ENCODE data around the gene SHISA4. TPM values are rescaled to one million over a fixed set of nuclear protein-coding genes. Genes with fewer than 3 reads are reported as not detected.

The SHISA4 gene
- total and polyA plus RNA-seq, 2 donors (not counting 3 experiments of a cell fraction or from before 2014, with no cell fraction given) = 25.6 to 78.2 TPM

GRCh38 chr1:201845331-201846083 is 43.2 kb upstream of the SHISA4 start:
- H3K79me2 ChIP-seq (ENCODE audit: control insufficient read depth, insufficient read depth, low read length) = peaks cover 71% of the 10 kb centered on the region
- H3K9me1 ChIP-seq (replicated peaks; ENCODE audit: control insufficient read depth, extremely low read depth, insufficient read depth, low read length) = no peaks in the 10 kb centered on the region
- ChIA-PET CTCF (interaction anchor here (0.9 to 1.4 kb wide), 4 partner anchors 9 to 52 kb away, joined by 3 to 9 read pairs (median 4); partner anchors contain the start of gene IPO9), POLR2A (no interaction called here)
- FAIRE-seq = no peak
- dilution Hi-C loops (cut with MboI; ENCODE audit: extremely low pct_ligation_motif_present, low sequenced_read_pairs) (no loop called here), intact Hi-C loops (cut with micrococcal nuclease) (no loop called here)
- TF ChIP-seq JUN (IDR thresholded peaks at IDR 0.05; ENCODE audit: borderline replicate concordance, insufficient read depth, insufficient read length, low read depth) (no peak), MYC (IDR thresholded peaks at IDR 0.05; ENCODE audit: low read depth, low read length) (no peak), CTCF (IDR thresholded peaks at IDR 0.05; ENCODE audit: extremely low read depth in 1 of 2, insufficient read depth in 1 of 2, low read depth in 1 of 2, low read length in 2 of 2) (no peak), FOS (IDR thresholded peaks at IDR 0.05; ENCODE audit: borderline replicate concordance, insufficient read depth, low read length) (peak; percentile 25), POLR2AphosphoS5 (IDR thresholded peaks at IDR 0.05; ENCODE audit: insufficient read depth, low read depth, low read length) (no peak), MAX (IDR thresholded peaks at IDR 0.05; ENCODE audit: insufficient read depth, insufficient read length) (no peak)
- peaks cover 5% of the 10 kb centered on the region for H4K20me1 ChIP-seq (replicated peaks; ENCODE audit: control insufficient read depth, extremely low read depth, insufficient read depth, low read length)
- no peak overlapping the region for H3K4me2 ChIP-seq (ENCODE audit: insufficient read depth, low read length)
- H3K27me3 ChIP-seq (ENCODE audit: control insufficient read depth in 2 of 2, insufficient read depth in 2 of 2, low read length in 2 of 2) = no peaks in the 10 kb centered on the region
- no peak overlapping the region for H3K9ac ChIP-seq (replicated peaks; ENCODE audit: extremely low read depth, insufficient read depth, low read length)
- H2AFZ ChIP-seq (ENCODE audit: low read depth, low read length) = no peak overlapping the region
- BruUV-seq (replicated peaks) = no TSS peak
- DNase-seq (ENCODE audit: low read depth, low spot score) = no peak
- no peaks in the 10 kb centered on the region for H3K36me3 ChIP-seq (ENCODE audit: control insufficient read depth in 2 of 2, extremely low read depth in 1 of 2, insufficient read depth in 2 of 2, low read length in 2 of 2)
- no peak overlapping the region for H3K4me3 ChIP-seq (replicated peaks in 1 of 3; ENCODE audit: insufficient read depth in 1 of 3, low read depth in 1 of 3, low read length in 3 of 3)
- no peaks in the 10 kb centered on the region for H3K9me3 ChIP-seq (replicated peaks; ENCODE audit: control insufficient read depth, insufficient read depth, low read length)
- H3K4me1 ChIP-seq (ENCODE audit: control insufficient read depth, extremely low read depth, insufficient read depth, low read length) = peaks cover 29% of the 10 kb centered on the region
- H3K27ac ChIP-seq (ENCODE audit: insufficient read depth, low read depth, low read length) = no peak overlapping the region
